COLO668 (cell line): ENCODE data around the gene RPL28.
A peak's percentile ranks its signal among the peaks of the same experiment; 100 is the strongest.
"Not testable (repeated sequence)": the region's sequence is repeated elsewhere in the genome, so short reads cannot be mapped to it uniquely, and the experiment has no call there.

Experiments used
- DNase-seq: peaks from one replicate; lab custom pipeline; 2025; ENCODE audit not compliant: unreplicated experiment; lab: John Stamatoyannopoulos, UW

The RPL28 gene

DNA sequence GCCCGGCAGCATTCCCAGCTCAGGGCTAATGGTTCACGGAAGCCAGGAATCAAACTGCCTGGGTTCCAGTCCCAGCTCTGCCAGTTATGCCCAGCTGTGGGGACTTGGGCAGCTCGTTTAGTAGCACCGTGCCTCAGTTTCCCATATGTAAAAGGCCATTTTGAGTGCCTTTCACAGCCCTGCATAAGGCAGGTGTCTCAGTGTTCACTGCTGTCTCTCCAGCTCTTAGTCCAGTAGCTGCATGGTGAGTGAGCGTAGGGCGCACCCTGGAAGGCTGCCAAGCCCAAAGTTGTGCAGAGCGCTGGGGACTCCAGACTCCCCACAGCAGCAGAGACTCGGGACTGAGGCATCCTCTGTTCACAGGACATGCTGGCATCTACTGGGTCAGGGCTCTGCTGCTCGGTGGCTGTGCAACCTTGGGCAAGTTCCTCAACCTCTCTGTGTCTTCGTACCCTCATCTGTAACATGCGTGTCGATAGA lies 5.5 kb downstream of the RPL28 start:
- DNase-seq, result no peak

DNA sequence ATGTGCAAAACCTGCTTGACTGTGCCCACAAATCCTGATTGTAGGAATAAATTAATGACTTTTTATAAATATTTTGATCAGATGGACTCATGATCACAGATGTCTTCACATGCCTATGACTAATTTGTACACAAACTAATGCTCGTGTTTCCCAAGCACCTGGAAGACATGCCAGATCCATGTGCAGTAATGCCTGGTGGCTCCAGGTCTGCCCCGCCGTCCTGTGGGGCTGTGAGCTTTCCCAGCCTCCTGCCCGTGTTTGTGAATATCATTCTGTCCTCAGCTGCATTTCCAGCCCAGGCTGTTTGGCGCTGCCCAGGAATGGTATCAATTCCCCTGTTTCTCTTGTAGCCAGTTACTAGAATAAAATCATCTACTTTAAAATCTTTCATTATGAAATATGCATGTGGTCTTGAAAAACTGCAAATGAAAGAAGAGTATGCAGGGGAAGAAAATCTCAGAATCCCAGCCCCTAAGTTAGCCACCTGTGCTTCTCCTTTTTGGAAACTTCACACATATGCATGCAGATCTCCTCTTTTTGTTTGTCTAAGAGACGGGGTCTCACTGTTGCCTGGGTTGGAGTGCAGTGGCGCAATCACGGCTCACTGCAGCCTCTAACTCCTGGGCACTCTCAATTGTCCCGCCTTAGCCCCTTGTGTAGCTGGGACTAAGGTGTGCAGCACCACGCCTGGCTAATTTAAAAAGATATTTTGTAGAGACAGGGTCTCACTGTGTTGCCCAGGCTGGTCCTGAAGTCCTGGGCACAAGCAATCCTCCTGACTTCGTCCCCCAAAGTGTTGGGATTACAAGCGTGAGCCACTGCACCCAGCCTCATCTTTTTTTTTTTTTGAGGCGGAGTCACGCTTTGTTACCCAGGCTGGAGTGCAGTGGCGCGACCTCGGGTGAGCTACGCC lies 6.2 kb downstream of the RPL28 start:
- no peak for DNase-seq

DNA sequence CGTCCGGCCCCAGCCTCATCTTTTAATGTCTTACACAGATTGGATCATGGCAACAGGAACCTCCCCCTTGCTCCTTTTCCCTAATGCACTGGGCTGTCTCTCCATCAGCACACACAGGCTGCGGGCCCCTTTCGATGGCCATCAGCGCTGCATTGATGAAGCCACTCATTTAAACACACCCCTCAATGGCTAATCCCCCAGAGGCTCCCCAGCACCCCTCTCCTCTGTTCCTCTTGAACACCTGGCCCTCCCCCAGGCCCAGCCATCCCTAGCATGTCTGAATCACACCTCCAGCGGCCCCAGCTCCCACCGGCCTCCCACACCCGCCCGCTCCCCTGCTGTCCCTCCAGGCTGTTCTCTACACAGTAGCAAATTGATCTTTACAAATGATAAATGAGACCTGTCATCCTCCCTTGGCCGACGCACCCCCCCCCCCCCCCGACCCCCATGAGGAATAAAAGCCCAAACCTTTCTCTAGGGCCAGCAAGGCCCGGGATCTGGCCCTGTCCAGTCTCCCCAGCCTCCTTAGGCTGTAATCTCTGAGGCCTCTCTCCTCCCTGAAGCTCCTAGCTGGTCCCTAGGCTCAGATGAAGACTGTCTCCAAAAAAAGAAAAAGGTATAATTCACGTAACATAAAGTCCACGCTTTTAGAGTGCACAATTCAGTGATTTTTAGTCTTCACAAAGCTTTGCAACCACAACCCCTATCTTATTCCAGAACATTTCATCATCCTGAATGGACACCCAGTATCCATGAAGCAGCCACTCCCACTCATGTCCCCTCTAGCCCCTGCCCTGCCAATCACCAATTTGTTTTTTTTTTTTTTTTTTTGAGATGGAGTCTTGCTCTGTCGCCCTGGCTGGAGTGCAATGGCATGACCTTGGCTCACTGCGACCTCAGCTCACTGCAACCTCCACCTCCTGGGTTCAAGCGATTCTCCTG lies 7.4 kb downstream of the RPL28 start:
- DNase-seq, result no peak

DNA sequence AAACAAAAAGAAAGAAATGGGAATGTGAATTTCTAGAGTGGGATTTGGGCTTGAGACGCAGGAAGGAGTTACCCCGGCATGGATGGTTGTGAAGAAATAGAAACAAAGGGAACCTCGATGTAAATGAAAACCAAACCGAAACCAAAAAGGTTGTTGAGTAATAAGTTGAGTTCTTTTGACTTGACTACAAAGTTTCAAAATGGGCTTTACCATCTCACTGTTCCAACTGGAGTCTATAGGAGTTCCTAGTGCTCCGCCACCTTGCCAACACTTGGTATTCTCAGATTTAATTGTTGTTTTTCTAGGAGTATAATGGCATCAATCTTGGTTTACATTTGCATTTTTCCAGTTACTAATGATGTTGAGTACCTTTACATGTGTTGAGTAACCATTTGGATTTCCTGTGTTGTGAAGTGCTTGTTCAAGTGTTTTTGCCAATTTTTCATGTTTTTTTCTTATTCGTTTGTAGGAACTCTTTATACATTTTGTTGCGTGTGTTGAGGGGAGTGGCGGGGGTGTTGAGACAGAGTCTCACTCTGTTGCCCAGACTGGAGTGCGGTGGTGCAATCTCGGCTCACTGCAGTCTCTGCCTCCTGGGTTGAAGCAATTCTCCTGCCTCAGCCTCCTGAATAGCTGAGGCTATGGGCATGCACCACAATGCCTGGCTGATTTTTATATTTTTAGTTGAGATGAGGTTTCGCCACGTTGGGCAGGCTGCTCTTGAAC lies 12.6 kb downstream of the RPL28 start:
- no peak for DNase-seq

DNA sequence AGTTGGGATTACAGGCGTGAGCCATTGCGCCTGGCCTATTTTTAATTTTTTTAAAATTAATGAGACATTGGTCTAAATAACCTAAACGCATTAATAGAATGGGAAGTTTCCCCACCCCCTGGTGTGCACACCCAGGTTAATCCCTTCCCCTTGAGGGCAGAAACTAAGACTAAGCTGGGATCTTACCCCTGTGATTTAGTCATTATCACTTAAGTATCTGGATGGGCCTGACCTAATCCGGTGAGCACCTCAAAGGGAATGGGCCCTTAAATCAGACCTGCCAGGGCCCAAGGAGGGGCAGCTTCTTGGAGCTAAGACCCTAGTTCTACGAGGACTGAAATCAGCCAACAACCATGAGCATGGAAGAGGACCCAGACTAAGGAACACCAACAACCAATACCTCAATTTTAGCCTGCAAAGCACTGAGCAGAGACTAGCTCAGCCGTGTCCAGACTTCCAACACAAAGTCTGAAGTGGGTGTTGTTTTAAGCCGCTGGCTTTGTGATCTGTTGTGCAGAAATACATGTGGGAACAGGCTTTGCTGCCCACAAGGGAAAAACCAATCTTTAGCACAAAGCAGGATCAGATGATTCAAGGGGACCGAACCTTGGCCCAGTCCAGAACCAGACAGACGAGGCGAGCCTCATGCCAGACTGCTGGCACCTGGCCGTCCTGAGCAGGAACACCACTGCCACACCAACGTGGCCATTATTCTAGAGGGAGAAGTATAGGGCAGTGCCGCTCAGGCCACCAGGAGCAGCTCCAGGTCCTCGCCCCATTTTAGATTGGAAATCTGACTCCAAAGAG lies 14.8 kb downstream of the RPL28 start:
- no peak for DNase-seq

DNA sequence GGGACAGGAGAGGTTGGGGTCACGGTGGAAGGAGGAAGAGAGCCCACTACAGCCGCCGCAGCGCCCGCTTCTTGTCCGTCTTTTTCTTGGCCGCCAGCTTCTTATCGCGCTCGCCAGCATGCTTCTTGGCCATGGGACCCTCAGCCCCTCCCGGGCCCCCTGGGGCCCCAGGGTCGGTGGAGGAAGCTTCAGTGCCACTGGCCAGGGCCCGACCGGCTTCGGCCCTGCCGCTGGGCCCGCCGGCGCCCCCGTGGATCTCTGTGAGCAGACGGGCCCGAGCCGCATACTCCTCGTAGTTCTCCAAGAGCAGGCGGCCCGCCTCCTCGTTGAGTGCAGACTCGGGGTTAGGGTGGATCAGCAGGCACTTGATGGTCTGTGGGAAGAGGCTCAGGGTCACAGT lies 15.7 kb downstream of the RPL28 start:
- not testable (repeated sequence) for DNase-seq

DNA sequence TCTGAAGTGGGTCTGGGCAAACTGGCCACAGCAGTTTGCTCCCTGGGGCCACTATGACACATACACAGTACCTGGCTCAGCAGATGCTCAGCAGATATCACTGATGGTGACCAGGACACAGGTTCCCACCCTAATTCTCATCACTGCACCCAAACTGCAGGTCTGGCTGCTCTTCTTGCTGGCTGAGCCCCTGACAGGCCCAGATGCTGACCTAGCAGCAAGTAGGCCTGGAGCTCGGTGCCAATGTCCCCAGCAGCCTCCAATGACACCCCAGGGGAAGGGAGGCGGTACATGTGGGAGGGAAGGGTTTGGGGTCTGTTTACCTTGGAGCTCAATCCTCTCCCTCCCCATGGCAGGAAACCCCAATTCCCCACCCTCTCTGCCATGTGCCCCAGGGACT lies 16.8 kb downstream of the RPL28 start:
- no peak for DNase-seq

DNA sequence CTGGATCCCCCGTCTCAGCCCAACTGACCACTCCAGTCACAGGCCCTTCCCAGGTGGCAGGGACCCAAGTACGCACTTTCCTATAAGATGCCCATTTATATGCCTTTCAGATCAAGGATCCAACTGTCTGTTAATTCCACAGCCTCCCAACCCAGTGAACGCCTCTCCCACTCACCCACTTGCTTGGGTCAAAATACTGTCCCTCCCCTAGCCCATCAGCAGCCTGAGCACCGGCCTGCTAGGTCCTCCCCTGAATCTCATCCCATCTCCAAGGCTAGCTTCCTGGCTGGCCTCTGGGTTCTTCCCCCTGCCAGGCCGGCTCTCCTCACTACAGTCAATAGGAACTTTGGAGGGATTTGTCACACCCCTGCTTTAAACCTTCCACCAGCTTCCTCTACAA lies 19.9 kb downstream of the RPL28 start:
- no peak for DNase-seq

DNA sequence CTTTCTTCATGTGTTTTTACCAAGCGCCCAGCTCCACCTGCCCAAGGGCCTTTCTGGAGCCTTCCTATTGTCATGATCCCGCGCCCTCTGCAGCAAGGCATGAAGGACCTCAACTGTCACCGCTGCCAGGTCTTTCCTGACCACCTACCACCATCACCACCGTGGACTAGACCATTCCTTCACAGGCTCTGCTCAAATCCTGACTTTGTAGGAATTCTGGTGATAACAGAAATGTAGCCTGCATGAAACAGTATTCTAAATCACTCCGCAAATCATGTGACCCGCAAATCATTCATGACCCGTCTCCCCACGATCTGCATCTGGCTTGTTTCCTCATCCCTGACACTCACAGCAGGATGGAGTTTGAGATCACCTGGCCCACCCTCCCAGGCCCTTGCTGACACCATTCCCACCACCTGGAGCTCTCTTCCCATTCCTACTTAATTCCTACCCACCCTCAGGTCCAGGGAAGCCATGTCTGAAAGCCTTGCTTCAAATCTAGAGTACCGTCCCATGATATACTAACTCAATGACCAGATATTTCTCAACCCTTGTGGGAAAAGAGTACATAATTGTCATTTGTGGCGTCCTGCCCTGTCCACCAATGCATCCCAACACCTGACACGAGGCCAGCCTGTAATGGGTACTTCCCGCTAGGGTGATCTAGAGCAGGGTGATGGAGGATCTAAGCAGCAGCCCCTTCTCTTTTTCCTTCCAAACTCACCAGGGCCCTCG lies 20.5 kb downstream of the RPL28 start:
- DNase-seq, result no peak

DNA sequence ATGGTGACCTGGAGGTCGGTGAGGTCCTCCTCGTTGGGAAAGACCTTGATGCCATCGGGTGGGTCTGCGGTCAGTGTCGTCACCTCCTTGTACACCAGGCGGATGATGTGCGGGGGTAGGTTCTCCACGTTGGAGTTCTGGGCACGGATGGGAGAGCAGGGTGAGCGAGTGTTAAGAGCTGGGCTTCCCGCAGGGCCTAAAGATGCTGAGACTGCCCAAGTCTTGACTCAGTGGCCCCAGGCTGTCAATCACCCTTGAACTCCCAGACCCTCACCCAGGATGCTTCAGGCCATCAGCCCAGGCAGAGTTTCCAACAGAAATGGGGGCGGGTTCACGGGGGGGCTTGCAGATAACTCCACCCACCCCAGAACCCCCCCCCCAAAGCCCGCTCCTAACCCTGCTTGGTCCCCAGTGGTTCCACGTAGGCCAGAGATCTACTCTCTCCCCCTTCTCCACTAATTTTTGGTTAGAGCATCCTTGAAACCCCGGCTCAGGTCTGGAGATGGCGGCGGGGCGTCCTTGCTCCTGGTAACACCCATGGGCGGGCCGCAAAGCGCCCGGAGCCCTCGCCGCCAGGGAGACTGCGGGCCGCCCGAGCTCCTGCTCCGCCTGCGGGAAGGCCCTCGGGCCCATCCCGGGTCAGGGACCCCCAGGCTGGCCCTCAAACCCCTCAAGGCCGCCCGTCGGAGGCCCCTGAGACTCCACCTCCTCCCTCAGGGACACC lies 21.3 kb downstream of the RPL28 start:
- peak; percentile 45 for DNase-seq

DNA sequence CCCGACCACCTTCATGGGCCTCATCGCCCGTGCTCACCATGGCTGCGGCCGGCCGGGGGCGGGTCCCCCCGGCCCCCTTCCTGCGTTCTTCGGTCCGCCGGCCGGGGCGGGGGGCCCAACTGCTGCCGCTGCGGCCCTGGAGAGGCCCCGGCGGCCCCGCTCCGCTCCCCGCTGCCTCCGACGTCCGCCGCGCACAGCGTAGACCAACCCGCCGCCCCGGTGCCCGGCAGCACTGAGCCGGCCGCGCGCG lies 21.7 kb downstream of the RPL28 start, which contains the start of gene UBE2S:
Gene UBE2S (minus strand): TSS at position 239 of the 250 bp plus-strand sequence. CDS start 199 bp downstream, at position 40.
- DNase-seq, result not testable (repeated sequence)

DNA sequence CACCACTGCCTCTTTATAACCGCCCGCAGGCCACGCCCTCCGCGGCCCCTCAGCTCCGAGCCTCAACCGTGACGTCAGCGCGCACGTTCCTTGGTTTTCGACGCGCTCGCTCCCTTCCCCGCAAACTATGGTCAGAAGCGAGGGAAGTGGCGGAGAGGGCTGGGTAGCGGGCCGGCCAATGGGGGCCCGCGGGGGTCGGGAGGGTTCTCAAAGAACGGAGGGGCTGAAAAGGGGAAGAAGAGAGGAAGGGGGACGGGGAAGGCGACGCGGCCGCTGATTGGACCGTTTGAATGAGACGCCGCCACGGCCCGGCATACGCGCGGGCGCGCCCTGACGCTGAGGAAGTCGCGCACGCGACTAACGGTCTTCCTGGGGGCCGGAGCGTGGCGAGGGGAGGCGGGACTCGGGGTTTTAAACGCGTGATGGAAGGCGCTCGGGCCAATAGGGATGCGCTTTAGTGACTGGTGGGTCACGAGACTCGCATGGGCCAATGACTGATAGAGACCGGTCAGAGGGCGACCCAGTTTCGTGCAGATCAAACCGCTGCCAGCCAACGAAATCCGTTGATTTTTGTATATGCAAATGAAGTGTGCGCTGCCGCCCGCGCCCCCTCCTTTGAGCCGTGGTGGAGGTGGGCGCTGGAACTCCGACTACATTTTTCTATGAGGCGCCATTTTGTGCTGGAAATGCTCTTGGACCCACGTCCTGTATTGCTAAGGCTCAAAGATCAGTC lies 22.2 kb downstream of the RPL28 start:
- DNase-seq, result peak; percentile 98

DNA sequence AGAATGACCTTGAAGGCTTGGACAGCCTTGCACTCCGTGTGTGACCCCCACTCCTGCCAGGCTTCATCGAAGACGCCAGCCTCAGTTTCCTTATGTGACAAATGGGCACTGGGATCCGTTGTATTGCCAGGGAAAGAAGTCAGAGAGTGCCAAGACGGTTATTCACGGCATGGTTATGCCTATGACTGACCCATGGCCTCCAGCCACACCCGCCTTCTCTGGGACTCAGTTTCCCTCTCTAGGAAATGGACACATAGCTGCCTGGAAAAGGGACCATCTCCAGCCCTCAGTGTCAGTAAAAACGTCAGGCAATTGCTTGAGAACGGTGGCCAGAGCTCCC lies 22.8 kb downstream of the RPL28 start:
- DNase-seq, result no peak

DNA sequence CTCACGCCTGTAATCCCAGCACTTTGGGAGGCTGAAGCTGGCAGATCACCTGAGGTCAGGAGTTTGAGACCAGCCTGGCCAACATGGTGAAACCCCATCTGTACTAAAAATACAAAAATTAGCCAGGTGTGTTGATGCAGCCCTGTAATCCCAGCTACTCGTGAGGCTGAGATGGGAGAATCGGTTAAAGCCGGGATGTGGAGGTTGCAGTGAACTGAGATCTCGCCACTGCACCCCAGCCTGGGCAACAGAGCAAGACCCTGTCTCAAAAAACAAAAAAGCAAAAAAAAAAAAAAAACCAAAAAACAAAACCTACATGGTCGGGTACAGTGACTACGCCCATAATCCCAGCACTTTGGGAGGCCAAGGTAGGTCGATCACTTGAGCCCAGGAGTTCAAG lies 23.4 kb downstream of the RPL28 start:
- DNase-seq, result not testable (repeated sequence)

DNA sequence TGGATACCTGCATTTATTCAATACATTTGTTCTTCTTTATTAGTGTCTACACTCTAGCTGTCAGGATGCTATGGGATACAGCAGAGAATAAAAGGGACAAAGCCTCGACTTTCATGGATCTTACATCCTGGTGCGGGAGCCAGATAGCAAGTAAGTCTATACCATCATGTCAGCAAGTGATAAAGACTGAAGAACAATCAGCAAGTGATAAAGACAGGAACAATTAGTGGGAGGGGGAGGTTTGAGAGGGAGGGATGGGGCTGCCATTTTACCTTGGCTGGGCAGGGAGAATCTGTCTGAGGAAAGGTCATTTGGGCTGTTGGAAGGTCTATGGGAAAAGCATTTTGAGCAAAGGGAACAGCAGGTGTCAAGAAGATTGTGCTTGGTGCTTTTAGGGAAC lies 24.4 kb downstream of the RPL28 start:
- no peak for DNase-seq

DNA sequence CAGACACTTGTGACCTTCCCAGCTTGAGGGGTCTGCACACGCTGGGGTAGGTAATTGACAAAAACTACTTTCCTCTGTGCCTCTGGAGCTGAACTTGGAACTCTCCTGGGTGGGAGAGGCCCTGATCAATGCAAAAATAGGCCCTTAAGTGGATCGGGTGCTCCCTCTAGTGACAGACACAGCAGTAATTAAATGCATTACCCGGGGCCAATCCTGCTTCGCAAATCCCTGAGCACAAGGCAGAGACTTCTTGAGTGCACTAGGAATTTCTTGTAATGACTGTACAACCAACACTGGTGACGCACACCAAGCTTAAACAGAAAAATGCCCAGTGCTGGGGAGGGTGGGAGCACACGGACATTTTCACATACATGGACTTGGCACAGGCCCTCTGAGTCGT lies 32.5 kb downstream of the RPL28 start:
- DNase-seq, result peak; percentile 54

DNA sequence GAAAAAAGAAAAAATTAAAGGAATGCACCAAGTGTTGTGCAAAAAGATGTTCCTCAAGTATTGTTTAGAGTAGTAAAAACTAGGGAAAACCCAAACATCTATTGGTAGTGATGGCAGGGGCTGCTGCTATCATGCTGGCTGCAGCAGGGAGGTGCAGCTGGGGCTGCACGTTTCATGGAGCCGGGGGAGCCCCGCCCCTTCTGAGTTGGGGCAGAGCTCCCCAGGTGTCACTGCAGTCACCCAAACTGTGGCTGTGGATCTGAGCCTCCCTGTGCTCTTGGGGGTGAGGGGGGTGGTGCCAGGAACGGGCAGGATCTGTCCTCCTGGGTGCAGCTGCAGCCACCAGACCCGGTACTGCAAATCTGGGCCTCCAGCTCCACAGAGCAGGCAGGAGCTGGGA lies 33.4 kb downstream of the RPL28 start:
- no peak for DNase-seq

DNA sequence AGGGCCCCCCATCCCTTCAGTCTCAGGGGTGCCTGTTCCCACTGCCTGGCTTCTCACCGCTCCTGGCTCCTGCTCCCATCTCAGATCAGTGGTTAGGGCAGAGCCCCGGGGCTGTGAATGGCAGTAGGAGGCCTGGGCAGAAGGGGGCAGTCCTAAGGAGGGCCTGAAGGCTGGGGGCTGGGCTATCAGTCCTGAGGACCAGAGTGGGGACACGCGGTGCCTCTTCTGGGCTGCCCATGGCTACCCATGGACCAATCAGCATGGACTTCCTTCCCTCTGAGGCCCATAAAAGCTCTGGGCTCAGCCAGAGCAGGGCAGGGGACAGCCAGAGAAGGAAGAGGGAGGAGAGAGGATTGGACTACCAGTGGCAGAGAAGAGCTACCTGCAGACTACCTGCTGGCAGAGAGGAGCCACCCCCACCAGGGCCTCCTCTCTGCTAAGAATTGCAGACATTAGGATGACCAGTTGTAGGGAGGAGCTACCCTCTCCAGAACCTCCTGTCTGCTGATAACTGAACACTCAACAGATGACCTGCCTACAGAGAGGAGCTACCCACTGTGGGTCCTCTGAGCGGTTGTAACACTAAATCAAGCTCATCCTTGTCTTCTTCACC lies 34.0 kb downstream of the RPL28 start:
- DNase-seq, result no peak
